Sigmoid colon (tissue), 7 donors: ENCODE data around the gene FCHO2. TPM values are rescaled to one million over a fixed set of nuclear protein-coding genes. Genes with fewer than 3 reads are reported as not detected.

Experiments
- DNase-seq: peaks from one replicate; pipeline ENCODE4 v3.0.0-alpha.2; 2019
- H3K27ac ChIP-seq, 4 donors: fragments of 200-600 bp; sonication (generic); one replicate each; pipeline ENCODE4 v1.5.1; 2016 to 2019; ENCODE audit warnings: mild to moderate bottlenecking in 1 of 4
- H3K27me3 ChIP-seq, 3 donors: fragments of 200-600 bp; sonication (generic); one replicate each; pipeline ENCODE4 v1.5.1; 2019; ENCODE audit warnings: mild to moderate bottlenecking in 1 of 3
- H3K36me3 ChIP-seq, 4 donors: fragments of 200-600 bp; sonication (generic); one replicate each; pipeline ENCODE4 v1.5.1; 2016 to 2019
- H3K4me1 ChIP-seq, 4 donors: fragments of 200-600 bp; sonication (generic); one replicate each; pipeline ENCODE4 v1.5.1; 2017 to 2019
- H3K4me3 ChIP-seq, 4 donors: fragments of 200-600 bp; sonication (generic); one replicate each; pipeline ENCODE4 v1.5.1; 2017 to 2019; ENCODE audit warnings: mild to moderate bottlenecking in 2 of 4, moderate library complexity in 1 of 4
- H3K9me3 ChIP-seq, 4 donors: fragments of 200-600 bp in 3 of 4; sonication (generic) in 3 of 4; one replicate each; pipeline versions ENCODE4 v1.5.1 to v1.6.1; 2013 to 2019
- CTCF ChIP-seq, 4 experiments: fragments of 450-650 bp in 3 of 4; fragments of 200-600 bp in 1 of 4; IDR thresholded peaks; one replicate each; pipeline ENCODE4 v1.5.1; 2016 to 2019; ENCODE audit warnings: antibody characterized with exemption in 4 of 4, mild to moderate bottlenecking in 3 of 4, moderate library complexity in 2 of 4
- EP300 ChIP-seq, 4 donors: sonication (generic); formaldehyde crosslinking; IDR thresholded peaks; one replicate each; pipeline ENCODE4 v1.6.1; 2017; ENCODE audit warnings: antibody characterized with exemption in 4 of 4
- POLR2A ChIP-seq, 2 donors: fragments of 450-650 bp; IDR thresholded peaks; one replicate each; pipeline ENCODE4 v1.6.1; 2016; ENCODE audit warnings: antibody characterized with exemption in 2 of 2, mild to moderate bottlenecking in 2 of 2, moderate library complexity in 2 of 2
- POLR2AphosphoS5 ChIP-seq, 4 donors: sonication (generic); formaldehyde crosslinking; IDR thresholded peaks; one replicate each; pipeline ENCODE4 v1.6.1; 2017; ENCODE audit warnings: antibody characterized with exemption in 4 of 4
- WGBS, 2 donors: extraction: QIAGEN DNeasy Blood & Tissue Kit; methylation state at CpG; one replicate each; pipeline ENCODE4 v1.1.7; 2013; 5-methylcytosine and 5-hydroxymethylcytosine counted together
- intact Hi-C: fragments of 100-400 bp; cut with DNase I; formaldehyde crosslinking; loops from one replicate; pipeline ENCODE4 v1.15.1; 2023
- polyA plus RNA-seq, 3 donors: library from polyadenylated mRNA; stranded (reverse); fragments of 200-250 nt; gene quantifications; one replicate each; pipeline ENCODE4 v1.2.3, GENCODE V29; 2013
- total RNA-seq, 4 donors: library from RNA; depleted of rRNA; stranded (reverse); fragments of >200 nt; gene quantifications; one replicate each; pipeline ENCODE4 v1.1.0, GENCODE V29; 2016
- donor health status: healthy with polysubstance abuse.
- donor health status: Bipolar disorder and iron deficiency.
- donor health status: healthy.

FCHO2 gene
- total and polyA plus RNA-seq, 7 donors, result 9.5 to 40.3 (median 36.0) TPM

GRCh38 chr5:73097740-73098139 lies 141.9 kb downstream of the FCHO2 start:
- H3K27me3 ChIP-seq, result no peaks in the 10 kb centered on the region
- WGBS, 2 donors, result 93 to 96% methylated on average over 2 of the region's 2 CpGs
- H3K9me3 ChIP-seq, result peaks cover 0 to 4% (median 1%) of the 10 kb centered on the region in 4 donors
- no peak for DNase-seq
- TF ChIP-seq EP300 (IDR thresholded peaks at IDR 0.05) (no peak), POLR2A (IDR thresholded peaks at IDR 0.05) (no peak), CTCF (IDR thresholded peaks at IDR 0.05) (no peak), POLR2AphosphoS5 (IDR thresholded peaks at IDR 0.05) (no peak)
- no peaks in the 10 kb centered on the region for H3K36me3 ChIP-seq
- no peak overlapping the region for H3K4me3 ChIP-seq
- H3K4me1 ChIP-seq, result no peaks in the 10 kb centered on the region
- no peak overlapping the region for H3K27ac ChIP-seq
- intact Hi-C loops, result no loop called here

- WGBS, 2 donors, result 89 to 94% methylated on average over 4 of the region's 4 CpGs
- Histone ChIP-seq H3K27ac (no peak overlapping the region), H3K27me3 (no peaks in the 10 kb centered on the region), H3K4me1 (no peaks in the 10 kb centered on the region), H3K9me3 (peaks cover 0 to 4% (median 1%) of the 10 kb centered on the region in 4 donors), H3K36me3 (no peaks in the 10 kb centered on the region), H3K4me3 (no peak overlapping the region)
- intact Hi-C loops, result no loop called here
- TF ChIP-seq POLR2AphosphoS5 (IDR thresholded peaks at IDR 0.05), result no peak
- TF ChIP-seq POLR2A (IDR thresholded peaks at IDR 0.05), result no peak
- no peak for TF ChIP-seq EP300 (IDR thresholded peaks at IDR 0.05)
- no peak for TF ChIP-seq CTCF (IDR thresholded peaks at IDR 0.05)
- no peak for DNase-seq
These were observed 144.3 kb downstream of the FCHO2 start for GRCh38 chr5:73100109-73100508.

- H3K36me3 ChIP-seq, result no peaks in the 10 kb centered on the region
- H3K4me1 ChIP-seq, result no peaks in the 10 kb centered on the region
- 22 to 67% methylated on average over 4 of the region's 4 CpGs for WGBS, 2 donors
- no peaks in the 10 kb centered on the region for H3K27me3 ChIP-seq
- no peak overlapping the region for H3K4me3 ChIP-seq
- TF ChIP-seq POLR2A (IDR thresholded peaks at IDR 0.05), result no peak
- TF ChIP-seq EP300 (IDR thresholded peaks at IDR 0.05), result no peak
- no peak for TF ChIP-seq CTCF (IDR thresholded peaks at IDR 0.05)
- no peak for TF ChIP-seq POLR2AphosphoS5 (IDR thresholded peaks at IDR 0.05)
- peaks cover 0 to 4% (median 0%) of the 10 kb centered on the region in 4 donors for H3K9me3 ChIP-seq
- no peak overlapping the region for H3K27ac ChIP-seq
- DNase-seq, result no peak
- intact Hi-C loops, result no loop called here
These were observed 148.0 kb downstream of the FCHO2 start for GRCh38 chr5:73103870-73104299.

GRCh38 chr5:73104326-73104725 lies 148.5 kb downstream of the FCHO2 start:
- intact Hi-C loops, result no loop called here
- Histone ChIP-seq H3K27ac (no peak overlapping the region), H3K9me3 (peaks cover 0 to 4% (median 0%) of the 10 kb centered on the region in 4 donors), H3K4me3 (no peak overlapping the region), H3K27me3 (no peaks in the 10 kb centered on the region), H3K4me1 (no peaks in the 10 kb centered on the region), H3K36me3 (no peaks in the 10 kb centered on the region)
- TF ChIP-seq CTCF (IDR thresholded peaks at IDR 0.05) (no peak), POLR2AphosphoS5 (IDR thresholded peaks at IDR 0.05) (no peak), EP300 (IDR thresholded peaks at IDR 0.05) (no peak), POLR2A (IDR thresholded peaks at IDR 0.05) (no peak)
- 86 to 90% methylated on average over 1 of the region's 1 CpG for WGBS, 2 donors
- DNase-seq, result no peak

GRCh38 chr5:73106335-73106734 lies 150.5 kb downstream of the FCHO2 start:
- Histone ChIP-seq H3K36me3 (no peaks in the 10 kb centered on the region), H3K27me3 (no peaks in the 10 kb centered on the region), H3K4me3 (no peak overlapping the region), H3K27ac (no peak overlapping the region), H3K4me1 (no peaks in the 10 kb centered on the region), H3K9me3 (peaks cover 0 to 4% (median 0%) of the 10 kb centered on the region in 4 donors)
- intact Hi-C loops, result no loop called here
- TF ChIP-seq CTCF (IDR thresholded peaks at IDR 0.05), result no peak
- no peak for TF ChIP-seq POLR2A (IDR thresholded peaks at IDR 0.05)
- no peak for TF ChIP-seq EP300 (IDR thresholded peaks at IDR 0.05)
- TF ChIP-seq POLR2AphosphoS5 (IDR thresholded peaks at IDR 0.05), result no peak
- no peak for DNase-seq
